HCT116 (cell line): Measurements from ENCODE around the gene EIF2S3B. TPM values are rescaled to one million over a fixed set of nuclear protein-coding genes. Genes with fewer than 3 reads are reported as not detected.
A peak's percentile ranks its signal among the peaks of the same experiment; 100 is the strongest.

Experiments used
- ATAC-seq: fragments of 200-7000 bp; cut with Tn5 transposase; 2 replicates; pipeline ENCODE4 v1.9.1; 2020; ENCODE audit warnings: mild to moderate bottlenecking, moderate library complexity
- BruUV-seq: library from RNA; stranded (reverse); fragments of 400-500 nt; replicated peaks from 2 replicates; lab custom pipeline; 2021; lab: Mats Ljungman, UMichigan
- CTCF ChIA-PET: fragments of 300-600 bp; sonication (Branson Sonifier 250); formaldehyde crosslinking; loops from one replicate; lab custom pipeline; 2021; ENCODE audit warnings: antibody characterized with exemption; lab: Charles Lee
- POLR2A ChIA-PET: fragments of 300-600, 350-600 bp; sonication (Branson Sonifier 250); formaldehyde crosslinking; loops from one replicate; lab custom pipeline; 2021; ENCODE audit warnings: antibody characterized with exemption; lab: Charles Lee
- RAD21 ChIA-PET, 2 experiments: fragments of 300-600 bp; sonication (Branson Sonifier 250); formaldehyde crosslinking; loops; one replicate each; lab custom pipeline; 2023; ENCODE audit warnings: low total read pairs in 2 of 2; ENCODE audit not compliant: uncharacterized antibody in 2 of 2, unreplicated experiment in 2 of 2, low non-redundant PET in 1 of 2; lab: Charles Lee
- DNase-seq: peaks from one replicate; pipeline ENCODE4 v3.0.0-alpha.2; 2010; ENCODE audit warnings: low read depth, low spot score
- H2AFZ ChIP-seq: fragments of 200-600 bp; shearing (Covaris generic), sonication (generic); 2 replicates; pipeline ENCODE4 v1.6.1; 2017; ENCODE audit warnings: low read depth, mixed run types, mixed read lengths, antibody characterized with exemption, low read length; ENCODE audit not compliant: poor library complexity, severe bottlenecking
- H3K27ac ChIP-seq: 2 replicates; pipeline ENCODE4 v1.5.1; 2012; ENCODE audit warnings: low read depth, low read length
- H3K27me3 ChIP-seq: fragments of 200-600 bp; sonication (generic); 2 replicates; pipeline ENCODE4 v1.6.1; 2016; ENCODE audit warnings: mixed run types, low read length, mixed read lengths; ENCODE audit not compliant: insufficient read depth
- H3K36me3 ChIP-seq, 2 experiments: fragments of 200-500 bp in 1 of 2; fragments of 200-600 bp in 1 of 2; sonication (Bioruptor generic) in 1 of 2; sonication (generic) in 1 of 2; 2 replicates each; pipeline versions ENCODE4 v1.5.1 to v1.6.1; 2014 to 2016; ENCODE audit warnings: low read length in 2 of 2, inconsistent platforms in 1 of 2, mixed read lengths in 1 of 2, mixed run types in 1 of 2; ENCODE audit not compliant: insufficient read depth in 2 of 2, control insufficient read depth in 1 of 2
- H3K4me1 ChIP-seq, 2 experiments: fragments of 200-600 bp in 1 of 2; sonication (generic) in 1 of 2; 2 replicates each; pipeline versions ENCODE4 v1.5.1 to v1.6.1; 2012 to 2017; ENCODE audit warnings: low read length in 2 of 2, inconsistent platforms in 1 of 2, mild to moderate bottlenecking in 1 of 2, mixed read lengths in 1 of 2, mixed run types in 1 of 2, moderate library complexity in 1 of 2; ENCODE audit not compliant: insufficient read depth in 2 of 2, control insufficient read depth in 1 of 2
- H3K4me2 ChIP-seq: fragments of 200-600 bp; sonication (generic); 2 replicates; pipeline ENCODE4 v1.6.1; 2017; ENCODE audit warnings: mixed run types, low read length, mixed read lengths
- H3K4me3 ChIP-seq, 2 experiments: fragments of 200-600 bp in 1 of 2; sonication (generic) in 1 of 2; replicated peaks in 1 of 2; 2 replicates each; pipeline ENCODE4 v1.5.1; 2011 to 2016; ENCODE audit warnings: low read length in 2 of 2, control low read depth in 1 of 2, low read depth in 1 of 2, mild to moderate bottlenecking in 1 of 2, mixed read lengths in 1 of 2, mixed run types in 1 of 2
- H3K79me2 ChIP-seq: fragments of 200-600 bp; sonication (generic); 2 replicates; pipeline ENCODE4 v1.6.1; 2017; ENCODE audit warnings: mild to moderate bottlenecking, mixed run types, low read length, moderate library complexity, mixed read lengths; ENCODE audit not compliant: insufficient read depth
- H3K9ac ChIP-seq: fragments of 200-600 bp; sonication (generic); 2 replicates; pipeline ENCODE4 v1.6.1; 2016; ENCODE audit warnings: low read length, mixed read lengths
- H3K9me2 ChIP-seq: fragments of 200-600 bp; sonication (generic), shearing (Covaris generic); 2 replicates; pipeline ENCODE4 v1.6.1; 2017; ENCODE audit warnings: mixed run types, mild to moderate bottlenecking, moderate library complexity; ENCODE audit not compliant: insufficient read depth
- H3K9me3 ChIP-seq, 2 experiments: fragments of 200-500 bp in 1 of 2; fragments of 200-600 bp in 1 of 2; sonication (Bioruptor generic) in 1 of 2; sonication (generic) in 1 of 2; 2 replicates each; pipeline ENCODE4 v1.6.1; 2014 to 2017; ENCODE audit warnings: low read length in 2 of 2, mixed read lengths in 2 of 2, inconsistent platforms in 1 of 2, low read depth in 1 of 2, mild to moderate bottlenecking in 1 of 2, mixed run types in 1 of 2, moderate library complexity in 1 of 2; ENCODE audit not compliant: control insufficient read depth in 1 of 2, insufficient read depth in 1 of 2
- H4K20me1 ChIP-seq: fragments of 200-600 bp; sonication (generic), shearing (Covaris generic); 2 replicates; pipeline ENCODE4 v1.6.1; 2017; ENCODE audit warnings: mixed run types, mild to moderate bottlenecking, moderate library complexity; ENCODE audit not compliant: insufficient read depth
- CBX3 ChIP-seq: IDR thresholded peaks from 2 replicates; pipeline ENCODE4 v1.6.1; 2012; ENCODE audit warnings: low read depth
- CEBPB ChIP-seq: IDR thresholded peaks from 2 replicates; pipeline ENCODE4 v1.6.1; 2012; ENCODE audit warnings: low read depth
- EGR1 ChIP-seq: IDR thresholded peaks from 2 replicates; pipeline ENCODE4 v1.6.1; 2012; ENCODE audit warnings: low read depth
- ELF1 ChIP-seq: IDR thresholded peaks from 2 replicates; pipeline ENCODE4 v1.6.1; 2012; ENCODE audit warnings: low read depth, borderline replicate concordance
- EZH2phosphoT487 ChIP-seq: fragments of 200-600 bp; IDR thresholded peaks from 2 replicates; pipeline ENCODE4 v1.6.1; 2018; ENCODE audit warnings: antibody characterized with exemption, borderline replicate concordance
- JUND ChIP-seq: IDR thresholded peaks from 2 replicates; pipeline ENCODE4 v1.6.1; 2012
- RAD21 ChIP-seq: IDR thresholded peaks from 2 replicates; pipeline ENCODE4 v1.6.1; 2012; ENCODE audit warnings: low read depth, mild to moderate bottlenecking
- SP1 ChIP-seq: IDR thresholded peaks from 2 replicates; pipeline ENCODE4 v1.6.1; 2012; ENCODE audit warnings: low read depth
- SRF ChIP-seq: IDR thresholded peaks from 2 replicates; pipeline ENCODE4 v1.6.1; 2012; ENCODE audit warnings: low read depth
- TCF7L2 ChIP-seq: IDR thresholded peaks from 2 replicates; pipeline ENCODE4 v1.7.0; 2011; ENCODE audit warnings: borderline replicate concordance, inconsistent platforms; ENCODE audit not compliant: insufficient read depth, insufficient read length; ENCODE audit errors: extremely low read depth
- YY1 ChIP-seq: IDR thresholded peaks from 2 replicates; pipeline ENCODE4 v1.6.1; 2011; ENCODE audit warnings: low read length, low read depth, moderate library complexity, mild to moderate bottlenecking; ENCODE audit not compliant: insufficient replicate concordance; ENCODE audit errors: extremely low read depth
- ZFX ChIP-seq: fragments of 450-650 bp; IDR thresholded peaks from 2 replicates; pipeline ENCODE4 v1.6.1; 2017
- ZNF274 ChIP-seq: fragments of 200-500 bp; sonication (Bioruptor generic); IDR thresholded peaks from 2 replicates; pipeline ENCODE4 v1.6.1; 2014; ENCODE audit warnings: mild to moderate bottlenecking, low read depth, low read length, inconsistent platforms
- intact Hi-C: fragments of 100-400 bp; cut with micrococcal nuclease; formaldehyde crosslinking; loops from 2 replicates; pipeline ENCODE4 v1.10.0; 2022
- total RNA-seq: library from RNA; stranded (reverse); gene quantifications from one replicate; pipeline ENCODE4 v1.2.1, GENCODE V29; 2021; ENCODE audit not compliant: unreplicated experiment
- TF ChIP-seq, protein P1 (sequence below): IDR thresholded peaks from 2 replicates; pipeline ENCODE4 v1.6.1; 2012
- TF ChIP-seq, protein P2 (sequence below), 3 experiments: fragments of 200-600 bp in 1 of 3; sonication (generic) in 1 of 3; IDR thresholded peaks in 2 of 3; conservative IDR thresholded peaks in 1 of 3; 2 replicates each; pipeline ENCODE4 v1.5.1; 2012 to 2017; ENCODE audit warnings: low read depth in 2 of 3, low read length in 2 of 3, antibody characterized with exemption in 1 of 3, borderline replicate concordance in 1 of 3, control low read depth in 1 of 3, mild to moderate bottlenecking in 1 of 3, mixed read lengths in 1 of 3, mixed run types in 1 of 3, moderate library complexity in 1 of 3; ENCODE audit not compliant: insufficient read depth in 1 of 3
- TF ChIP-seq, protein P3 (sequence below): IDR thresholded peaks from 2 replicates; pipeline ENCODE4 v1.6.1; 2011; ENCODE audit warnings: mild to moderate bottlenecking, low read length, moderate library complexity; ENCODE audit not compliant: insufficient replicate concordance; ENCODE audit errors: extremely low read depth
- TF ChIP-seq, protein P4 (sequence below): IDR thresholded peaks from 2 replicates; pipeline ENCODE4 v1.6.1; 2012

Gene EIF2S3B
- total RNA-seq, 1 experiment from 2014 or later: 1.0 TPM

DNA sequence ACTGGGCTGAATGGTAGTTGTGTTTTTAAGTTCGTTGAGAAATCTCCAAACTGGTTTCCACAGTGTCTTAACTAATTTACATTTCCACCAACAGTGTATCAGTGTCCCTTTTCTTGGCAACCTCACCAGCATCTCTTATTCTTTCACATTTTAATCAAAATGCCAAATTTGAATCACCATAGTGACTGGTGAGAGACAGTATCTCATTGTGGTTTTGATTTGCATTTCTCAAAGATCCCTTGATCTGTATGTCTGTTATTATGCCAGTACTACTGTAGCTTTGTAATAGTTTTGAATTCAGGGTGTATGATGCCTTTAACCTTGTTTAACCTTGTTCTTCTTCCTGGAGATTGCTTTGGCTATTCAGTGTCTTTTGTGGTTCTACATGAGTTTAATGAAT, 2.2 kb upstream of the EIF2S3B start:
- Histone ChIP-seq H3K4me2 (no peak overlapping the region), H3K9ac (no peak overlapping the region), H3K79me2 (no peaks in the 10 kb centered on the region), H3K36me3 (no peaks in the 10 kb centered on the region), H3K4me3 (no peak overlapping the region), H3K9me2 (no peaks in the 10 kb centered on the region), H4K20me1 (no peaks in the 10 kb centered on the region)
- ChIA-PET RAD21 (no interaction called here), POLR2A (no interaction called here)
- intact Hi-C loops: no loop called here
- no peak for TF ChIP-seq CBX3
- TF ChIP-seq, protein P1, sequence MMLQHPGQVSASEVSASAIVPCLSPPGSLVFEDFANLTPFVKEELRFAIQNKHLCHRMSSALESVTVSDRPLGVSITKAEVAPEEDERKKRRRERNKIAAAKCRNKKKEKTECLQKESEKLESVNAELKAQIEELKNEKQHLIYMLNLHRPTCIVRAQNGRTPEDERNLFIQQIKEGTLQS: no peak
- no peak for TF ChIP-seq ZNF274
- no peak for TF ChIP-seq TCF7L2
- no peak for TF ChIP-seq ZFX
- no peak for TF ChIP-seq RAD21
- TF ChIP-seq, all 23 proteins: peak for 0
- Histone ChIP-seq H3K27ac (no peak overlapping the region), H3K4me1 (no peaks in the 10 kb centered on the region), H3K9me3 (0 out of 4 replicates have a peak, but pooled peaks cover 0 to 3% of the 10 kb centered on the region in 2 experiments), H3K27me3 (no peaks in the 10 kb centered on the region), H2AFZ (peak overlapping the region; percentile 27)
- no TSS peak for BruUV-seq
- DNase-seq (no peak), ATAC-seq (no peak)
- CTCF ChIA-PET: no interaction called here

DNA sequence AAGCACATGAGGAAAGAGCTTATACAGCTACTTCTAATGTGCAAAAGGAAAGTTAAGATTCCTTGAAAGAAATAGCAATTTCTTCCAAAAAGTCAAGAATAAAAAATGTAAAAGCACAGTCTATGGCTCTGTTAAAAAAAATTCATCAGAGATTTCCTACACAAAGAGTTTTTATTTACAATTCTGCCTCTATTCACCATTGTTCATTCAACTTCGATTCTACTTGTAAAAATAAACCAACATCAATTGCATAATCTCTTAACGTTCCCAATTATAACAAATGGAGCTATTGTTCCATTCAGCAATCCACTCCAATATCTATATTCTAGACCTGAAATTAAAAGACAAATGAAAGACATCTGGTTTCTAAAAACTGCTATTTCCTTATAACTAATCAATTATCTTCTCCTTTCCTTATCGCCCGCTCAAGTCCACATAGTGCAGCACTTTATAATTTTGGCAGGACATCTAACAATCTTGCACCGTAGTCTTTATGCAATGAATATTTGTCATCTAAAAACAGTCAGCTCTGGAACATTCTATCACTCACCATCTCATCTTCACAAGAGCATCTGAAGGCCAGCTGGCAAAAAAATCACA, 6.2 kb downstream of the EIF2S3B start:
- no peaks in the 10 kb centered on the region for H3K9me2 ChIP-seq
- H3K9ac ChIP-seq: no peak overlapping the region
- no TSS peak for BruUV-seq
- ATAC-seq (no peak), DNase-seq (no peak)
- no peaks in the 10 kb centered on the region for H3K79me2 ChIP-seq
- H3K27me3 ChIP-seq: no peaks in the 10 kb centered on the region
- H4K20me1 ChIP-seq: no peaks in the 10 kb centered on the region
- no peaks in the 10 kb centered on the region for H3K36me3 ChIP-seq
- CTCF ChIA-PET: no interaction called here
- H3K27ac ChIP-seq: no peak overlapping the region
- no peaks in the 10 kb centered on the region for H3K9me3 ChIP-seq
- H3K4me3 ChIP-seq: no peak overlapping the region
- no peak overlapping the region for H3K4me2 ChIP-seq
- H2AFZ ChIP-seq: no peak overlapping the region
- RAD21 ChIA-PET: no interaction called here
- no peaks in the 10 kb centered on the region for H3K4me1 ChIP-seq
- intact Hi-C loops: no loop called here
- POLR2A ChIA-PET: no interaction called here
- TF ChIP-seq CBX3 (no peak), JUND (no peak), SRF (no peak), SP1 (no peak), CEBPB (no peak), EZH2phosphoT487 (no peak), ZFX (no peak), ELF1 (no peak), EGR1 (no peak), YY1 (no peak), TCF7L2 (no peak)
- TF ChIP-seq, protein P2, sequence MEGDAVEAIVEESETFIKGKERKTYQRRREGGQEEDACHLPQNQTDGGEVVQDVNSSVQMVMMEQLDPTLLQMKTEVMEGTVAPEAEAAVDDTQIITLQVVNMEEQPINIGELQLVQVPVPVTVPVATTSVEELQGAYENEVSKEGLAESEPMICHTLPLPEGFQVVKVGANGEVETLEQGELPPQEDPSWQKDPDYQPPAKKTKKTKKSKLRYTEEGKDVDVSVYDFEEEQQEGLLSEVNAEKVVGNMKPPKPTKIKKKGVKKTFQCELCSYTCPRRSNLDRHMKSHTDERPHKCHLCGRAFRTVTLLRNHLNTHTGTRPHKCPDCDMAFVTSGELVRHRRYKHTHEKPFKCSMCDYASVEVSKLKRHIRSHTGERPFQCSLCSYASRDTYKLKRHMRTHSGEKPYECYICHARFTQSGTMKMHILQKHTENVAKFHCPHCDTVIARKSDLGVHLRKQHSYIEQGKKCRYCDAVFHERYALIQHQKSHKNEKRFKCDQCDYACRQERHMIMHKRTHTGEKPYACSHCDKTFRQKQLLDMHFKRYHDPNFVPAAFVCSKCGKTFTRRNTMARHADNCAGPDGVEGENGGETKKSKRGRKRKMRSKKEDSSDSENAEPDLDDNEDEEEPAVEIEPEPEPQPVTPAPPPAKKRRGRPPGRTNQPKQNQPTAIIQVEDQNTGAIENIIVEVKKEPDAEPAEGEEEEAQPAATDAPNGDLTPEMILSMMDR (IDR thresholded peaks at IDR 0.05 in 2 of 3, conservative IDR thresholded peaks at IDR 0.05 in 1 of 3; ENCODE audit: borderline replicate concordance in 1 of 3, insufficient read depth in 1 of 3, low read depth in 2 of 3, low read length in 2 of 3): no peak
- TF ChIP-seq, protein P3, sequence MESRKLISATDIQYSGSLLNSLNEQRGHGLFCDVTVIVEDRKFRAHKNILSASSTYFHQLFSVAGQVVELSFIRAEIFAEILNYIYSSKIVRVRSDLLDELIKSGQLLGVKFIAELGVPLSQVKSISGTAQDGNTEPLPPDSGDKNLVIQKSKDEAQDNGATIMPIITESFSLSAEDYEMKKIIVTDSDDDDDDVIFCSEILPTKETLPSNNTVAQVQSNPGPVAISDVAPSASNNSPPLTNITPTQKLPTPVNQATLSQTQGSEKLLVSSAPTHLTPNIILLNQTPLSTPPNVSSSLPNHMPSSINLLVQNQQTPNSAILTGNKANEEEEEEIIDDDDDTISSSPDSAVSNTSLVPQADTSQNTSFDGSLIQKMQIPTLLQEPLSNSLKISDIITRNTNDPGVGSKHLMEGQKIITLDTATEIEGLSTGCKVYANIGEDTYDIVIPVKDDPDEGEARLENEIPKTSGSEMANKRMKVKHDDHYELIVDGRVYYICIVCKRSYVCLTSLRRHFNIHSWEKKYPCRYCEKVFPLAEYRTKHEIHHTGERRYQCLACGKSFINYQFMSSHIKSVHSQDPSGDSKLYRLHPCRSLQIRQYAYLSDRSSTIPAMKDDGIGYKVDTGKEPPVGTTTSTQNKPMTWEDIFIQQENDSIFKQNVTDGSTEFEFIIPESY: no peak
- TF ChIP-seq, protein P4, sequence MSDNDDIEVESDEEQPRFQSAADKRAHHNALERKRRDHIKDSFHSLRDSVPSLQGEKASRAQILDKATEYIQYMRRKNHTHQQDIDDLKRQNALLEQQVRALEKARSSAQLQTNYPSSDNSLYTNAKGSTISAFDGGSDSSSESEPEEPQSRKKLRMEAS: no peak
